Liver (tissue), 6 donors: ENCODE data around the gene ADK. TPM values are rescaled to one million over a fixed set of nuclear protein-coding genes. Genes with fewer than 3 reads are reported as not detected.

ENCODE experiments used
- FOXA2 ChIP-seq: IDR thresholded peaks from 2 replicates; pipeline ENCODE4 v1.6.1; 2016; ENCODE audit warnings: antibody characterized with exemption
- GABPA ChIP-seq, 2 donors: IDR thresholded peaks in 1 of 2; conservative IDR thresholded peaks in 1 of 2; 2 replicates each; pipeline ENCODE4 v1.6.1; 2016; ENCODE audit warnings: antibody characterized with exemption in 2 of 2, mild to moderate bottlenecking in 1 of 2, moderate library complexity in 1 of 2
- JUND ChIP-seq, 2 donors: IDR thresholded peaks; 2 replicates each; pipeline ENCODE4 v1.6.1; 2016; ENCODE audit warnings: antibody characterized with exemption in 2 of 2
- NR2F2 ChIP-seq: IDR thresholded peaks from 2 replicates; pipeline ENCODE4 v1.6.1; 2016; ENCODE audit warnings: antibody characterized with exemption
- polyA plus RNA-seq, 2 donors: library from polyadenylated mRNA; stranded (reverse) in 1 of 2; unstranded in 1 of 2; fragments of 200-250 nt in 1 of 2; fragments of >200 nt in 1 of 2; fragmentation: Nextera tagmentation in 1 of 2; extraction: Ambion mirVana in 1 of 2; gene quantifications; one replicate each; pipeline versions ENCODE4 v1.2.1 to v1.2.3, GENCODE V29; 2013 to 2015
- small RNA-seq: library from RNA; depleted of rRNA; stranded (forward); fragments of <200 nt; gene quantifications from one replicate; pipeline ENCODE3, GENCODE V24; 2014
- total RNA-seq, 2 donors: library from RNA; depleted of rRNA; stranded (reverse); fragments of >200 nt; gene quantifications; one replicate each; pipeline ENCODE4 v1.2.3, GENCODE V29; 2014
- donor health status: healthy.
- donor health status: healthy.
- donor health status: healthy.

The ADK gene
- total and polyA plus RNA-seq, 4 donors: 18.0 to 110 (median 65.5) TPM

DNA sequence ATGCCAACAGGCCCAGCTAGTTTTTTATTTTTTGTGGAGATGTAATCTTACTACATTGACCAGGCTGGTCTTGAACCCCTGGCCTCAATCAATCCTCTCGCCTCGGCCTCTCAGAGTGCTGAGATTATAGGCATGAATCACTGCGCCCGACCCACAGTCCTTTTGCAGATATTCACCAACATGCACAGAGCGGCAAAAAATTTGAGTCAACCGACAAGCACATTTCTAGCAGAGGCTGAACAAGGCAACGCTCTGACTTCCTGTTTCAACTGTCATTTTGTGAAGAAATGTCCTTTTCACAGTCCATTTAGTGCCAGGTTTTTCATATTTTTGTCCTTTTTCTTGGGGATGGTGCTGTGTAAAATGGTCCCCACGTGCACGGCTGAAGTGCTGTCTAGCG, 604.3 kb downstream of the ADK start (continued):
- no peak for TF ChIP-seq GABPA (IDR thresholded peaks at IDR 0.05 in 1 of 2, conservative IDR thresholded peaks at IDR 0.05 in 1 of 2)
- no peak for TF ChIP-seq NR2F2
- no peak for TF ChIP-seq JUND (IDR thresholded peaks at IDR 0.05)
- TF ChIP-seq FOXA2: no peak

Small RNAs within 50 kb of the gene (small RNA-seq; reads per million reads assigned to genes)
- gene RF00019: not detected
- not detected for gene TIMM9P1

Other genes starting within 250 kb of the ADK start
- 1 to 10 TPM in 1 of 2 donors, under 1 TPM in 1; 0.67 to 1.0 TPM for gene PLAU, start 240.1 kb upstream of the ADK start, total RNA-seq
- gene PLAU, start 240.1 kb upstream of the ADK start, polyA plus RNA-seq: under 1 TPM; 0.40 to 0.91 TPM
- gene VCL, start 153.1 kb upstream of the ADK start, total RNA-seq: 10 to 100 TPM; 20.6 to 37.8 TPM
- gene VCL, start 153.1 kb upstream of the ADK start, polyA plus RNA-seq: 10 to 100 TPM in 1 of 2 donors, 1 to 10 TPM in 1; 4.3 to 14.0 TPM
- gene AP3M1, start 393 bp upstream of the ADK start, total RNA-seq: 10 to 100 TPM; 20.2 to 24.8 TPM
- 10 to 100 TPM in 1 of 2 donors, 1 to 10 TPM in 1; 7.5 to 12.9 TPM for gene AP3M1, start 393 bp upstream of the ADK start, polyA plus RNA-seq